ENCODE data around the gene NPHP3.

The NPHP3 gene

DNA sequence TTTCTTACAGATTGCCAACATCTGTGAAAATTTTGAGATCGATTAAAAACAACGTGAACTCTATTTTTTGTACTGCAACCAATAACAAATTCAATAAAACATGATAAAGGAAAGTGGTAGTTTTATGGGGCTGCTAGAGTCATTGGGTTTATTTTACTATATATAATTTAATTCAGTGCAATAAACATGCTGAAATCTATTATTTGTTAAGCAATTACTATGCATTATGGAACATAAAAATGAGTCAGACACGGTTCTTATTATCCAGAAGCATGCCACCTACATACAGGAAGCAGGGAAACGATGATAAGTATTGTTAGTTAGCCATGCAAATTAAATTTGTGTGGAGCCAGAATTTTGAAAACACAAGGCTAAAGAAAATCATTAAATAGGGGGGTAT lies 27.2 kb downstream of the NPHP3 start:
- H3K9me3 ChIP-seq (ENCODE audit: severe bottlenecking), result no peaks in the 10 kb centered on the region
- H3K27me3 ChIP-seq (ENCODE audit: insufficient read depth, poor library complexity, severe bottlenecking), result no peaks in the 10 kb centered on the region
- TF ChIP-seq, protein P1, sequence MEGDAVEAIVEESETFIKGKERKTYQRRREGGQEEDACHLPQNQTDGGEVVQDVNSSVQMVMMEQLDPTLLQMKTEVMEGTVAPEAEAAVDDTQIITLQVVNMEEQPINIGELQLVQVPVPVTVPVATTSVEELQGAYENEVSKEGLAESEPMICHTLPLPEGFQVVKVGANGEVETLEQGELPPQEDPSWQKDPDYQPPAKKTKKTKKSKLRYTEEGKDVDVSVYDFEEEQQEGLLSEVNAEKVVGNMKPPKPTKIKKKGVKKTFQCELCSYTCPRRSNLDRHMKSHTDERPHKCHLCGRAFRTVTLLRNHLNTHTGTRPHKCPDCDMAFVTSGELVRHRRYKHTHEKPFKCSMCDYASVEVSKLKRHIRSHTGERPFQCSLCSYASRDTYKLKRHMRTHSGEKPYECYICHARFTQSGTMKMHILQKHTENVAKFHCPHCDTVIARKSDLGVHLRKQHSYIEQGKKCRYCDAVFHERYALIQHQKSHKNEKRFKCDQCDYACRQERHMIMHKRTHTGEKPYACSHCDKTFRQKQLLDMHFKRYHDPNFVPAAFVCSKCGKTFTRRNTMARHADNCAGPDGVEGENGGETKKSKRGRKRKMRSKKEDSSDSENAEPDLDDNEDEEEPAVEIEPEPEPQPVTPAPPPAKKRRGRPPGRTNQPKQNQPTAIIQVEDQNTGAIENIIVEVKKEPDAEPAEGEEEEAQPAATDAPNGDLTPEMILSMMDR (IDR thresholded peaks at IDR 0.05; ENCODE audit: poor library complexity, severe bottlenecking), result no peak
- no peak overlapping the region for H3K27ac ChIP-seq (ENCODE audit: poor library complexity, severe bottlenecking)
- DNase-seq (ENCODE audit: low spot score) (no peak), ATAC-seq (ENCODE audit: low read depth) (no peak)
- no peaks in the 10 kb centered on the region for H3K4me1 ChIP-seq (ENCODE audit: insufficient read depth, poor library complexity, severe bottlenecking)
- no peak overlapping the region for H3K4me3 ChIP-seq (ENCODE audit: severe bottlenecking)
- peaks cover 91% of the 10 kb centered on the region for H3K36me3 ChIP-seq (ENCODE audit: low read depth)

DNA sequence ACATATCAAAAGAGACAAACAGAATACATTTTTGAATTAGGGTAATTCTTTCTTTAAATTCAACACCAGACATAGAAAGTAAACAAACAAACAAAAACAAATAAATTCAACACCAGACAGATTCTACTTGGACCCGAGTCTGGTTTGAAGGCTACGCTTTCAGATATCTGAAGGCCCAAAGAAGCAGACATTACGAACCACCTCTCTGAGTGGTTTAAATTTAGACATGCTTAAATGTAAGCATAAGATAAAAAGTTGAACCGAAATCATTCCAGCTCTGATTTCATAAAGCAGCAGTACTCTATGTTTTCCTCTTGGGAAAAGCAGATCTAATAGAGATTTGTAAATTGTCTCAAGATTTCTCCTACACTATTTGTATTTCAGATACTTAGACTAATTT lies 32.2 kb downstream of the NPHP3 start:
- H3K4me1 ChIP-seq (ENCODE audit: insufficient read depth, poor library complexity, severe bottlenecking), result no peaks in the 10 kb centered on the region

DNA sequence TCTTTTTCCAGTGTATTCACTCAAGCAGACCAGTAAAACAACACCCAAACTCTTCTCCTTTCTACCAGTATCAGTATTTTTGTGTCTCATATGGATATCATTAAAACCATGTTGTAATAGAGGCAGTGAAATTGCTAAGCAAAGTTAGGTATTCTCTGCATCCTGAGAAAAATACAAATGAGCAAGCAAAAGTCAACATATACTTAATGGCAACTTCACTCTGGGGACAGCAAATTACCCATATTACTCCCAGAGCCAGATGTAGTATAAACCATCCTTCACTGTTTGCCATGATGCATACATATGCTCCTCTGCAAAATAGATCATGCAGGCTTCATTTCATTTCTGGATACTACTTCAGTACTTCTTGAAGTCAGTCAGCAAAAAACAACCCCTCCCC lies 40.0 kb downstream of the NPHP3 start:
- Histone ChIP-seq H3K4me3 (ENCODE audit: severe bottlenecking) (no peak overlapping the region), H3K36me3 (ENCODE audit: low read depth) (peaks cover 90% of the 10 kb centered on the region), H3K27ac (ENCODE audit: poor library complexity, severe bottlenecking) (no peak overlapping the region), H3K4me1 (ENCODE audit: insufficient read depth, poor library complexity, severe bottlenecking) (no peaks in the 10 kb centered on the region), H3K9me3 (ENCODE audit: severe bottlenecking) (no peaks in the 10 kb centered on the region), H3K27me3 (ENCODE audit: insufficient read depth, poor library complexity, severe bottlenecking) (no peaks in the 10 kb centered on the region)
- ATAC-seq (ENCODE audit: low read depth) (no peak), DNase-seq (ENCODE audit: low spot score) (no peak)
- TF ChIP-seq, protein P1 (IDR thresholded peaks at IDR 0.05; ENCODE audit: poor library complexity, severe bottlenecking), result no peak

More for the DNA sequence above, 32.2 kb downstream of the NPHP3 start:
- H3K36me3 ChIP-seq (ENCODE audit: low read depth), result peaks cover 96% of the 10 kb centered on the region
- no peak overlapping the region for H3K27ac ChIP-seq (ENCODE audit: poor library complexity, severe bottlenecking)
- no peaks in the 10 kb centered on the region for H3K27me3 ChIP-seq (ENCODE audit: insufficient read depth, poor library complexity, severe bottlenecking)
- ATAC-seq (ENCODE audit: low read depth) (no peak), DNase-seq (ENCODE audit: low spot score) (no peak)
- H3K4me3 ChIP-seq (ENCODE audit: severe bottlenecking), result no peak overlapping the region
- TF ChIP-seq, protein P1 (IDR thresholded peaks at IDR 0.05; ENCODE audit: poor library complexity, severe bottlenecking), result no peak
- H3K9me3 ChIP-seq (ENCODE audit: severe bottlenecking), result no peaks in the 10 kb centered on the region

DNA sequence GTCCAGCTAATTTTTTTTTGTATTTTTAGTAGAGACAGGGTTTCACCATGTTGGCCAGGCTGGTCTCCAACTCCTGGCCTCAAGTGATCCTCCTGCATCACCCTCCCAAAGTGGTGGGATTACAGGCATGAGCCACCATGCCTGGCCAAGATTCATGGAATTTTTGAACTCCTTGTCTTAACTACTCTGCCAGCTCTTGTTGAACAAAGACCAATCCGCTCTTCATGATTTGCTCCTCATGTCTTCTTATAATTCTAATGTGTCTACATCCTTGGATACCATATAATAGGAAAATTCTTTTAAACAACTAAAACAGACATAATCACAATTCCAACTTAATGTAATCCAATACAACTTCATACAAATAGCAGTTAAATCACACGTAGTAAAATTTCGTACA lies 40.8 kb downstream of the NPHP3 start:
- Histone ChIP-seq H3K4me3 (ENCODE audit: severe bottlenecking) (no peak overlapping the region), H3K27ac (ENCODE audit: poor library complexity, severe bottlenecking) (no peak overlapping the region), H3K27me3 (ENCODE audit: insufficient read depth, poor library complexity, severe bottlenecking) (no peaks in the 10 kb centered on the region), H3K4me1 (ENCODE audit: insufficient read depth, poor library complexity, severe bottlenecking) (no peaks in the 10 kb centered on the region), H3K9me3 (ENCODE audit: severe bottlenecking) (no peaks in the 10 kb centered on the region), H3K36me3 (ENCODE audit: low read depth) (peaks cover 90% of the 10 kb centered on the region)
- TF ChIP-seq, protein P1 (IDR thresholded peaks at IDR 0.05; ENCODE audit: poor library complexity, severe bottlenecking), result no peak
- ATAC-seq (ENCODE audit: low read depth) (no peak), DNase-seq (ENCODE audit: low spot score) (no peak)

DNA sequence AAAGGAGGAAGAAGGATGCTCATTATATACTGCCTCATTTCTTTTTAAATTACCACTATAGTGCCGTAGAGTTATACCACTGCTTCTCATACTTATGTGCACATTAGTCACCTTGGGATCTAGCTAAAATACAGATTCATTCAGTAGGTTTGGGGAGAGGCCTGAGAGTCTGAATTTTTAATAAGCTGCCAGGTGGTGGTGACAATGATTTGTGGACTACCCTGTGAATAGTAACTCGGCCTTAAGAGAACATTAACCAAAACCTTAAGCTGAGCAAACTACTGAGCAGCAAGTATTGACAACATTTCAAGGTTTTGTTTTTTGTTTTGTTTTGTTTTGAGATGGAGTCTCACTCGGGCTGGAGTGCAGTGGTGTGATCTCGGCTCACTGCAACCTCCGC lies 42.3 kb downstream of the NPHP3 start:
- H3K27me3 ChIP-seq (ENCODE audit: insufficient read depth, poor library complexity, severe bottlenecking), result no peaks in the 10 kb centered on the region
- H3K36me3 ChIP-seq (ENCODE audit: low read depth), result peaks cover 90% of the 10 kb centered on the region
- no peak for ATAC-seq (ENCODE audit: low read depth)
- no peaks in the 10 kb centered on the region for H3K4me1 ChIP-seq (ENCODE audit: insufficient read depth, poor library complexity, severe bottlenecking)
- TF ChIP-seq, protein P1 (IDR thresholded peaks at IDR 0.05; ENCODE audit: poor library complexity, severe bottlenecking), result no peak
- H3K4me3 ChIP-seq (ENCODE audit: severe bottlenecking), result no peak overlapping the region
- no peaks in the 10 kb centered on the region for H3K9me3 ChIP-seq (ENCODE audit: severe bottlenecking)
- no peak overlapping the region for H3K27ac ChIP-seq (ENCODE audit: poor library complexity, severe bottlenecking)
- DNase-seq (ENCODE audit: low spot score), result no peak

Measured in RWPE2 (cell line).